Transverse colon (tissue), 3 donors: Measurements from ENCODE around the gene ACTN1.

Source experiments
- CTCF ChIP-seq, 5 experiments: fragments of 200-600 bp in 3 of 5; fragments of 450-650 bp in 2 of 5; sonication (generic) in 3 of 5; IDR thresholded peaks; 1 replicate in 2 of 5; 2 replicates in 3 of 5; pipeline ENCODE4 v1.5.1; 2016 to 2017; ENCODE audit warnings: antibody characterized with exemption in 5 of 5, inconsistent platforms in 3 of 5, mild to moderate bottlenecking in 2 of 5, moderate library complexity in 1 of 5
- EP300 ChIP-seq: sonication (generic); formaldehyde crosslinking; IDR thresholded peaks from one replicate; pipeline ENCODE4 v1.6.1; 2017; ENCODE audit warnings: antibody characterized with exemption, low read depth
- POLR2A ChIP-seq: fragments of 450-650 bp; IDR thresholded peaks from one replicate; pipeline ENCODE4 v1.6.1; 2016; ENCODE audit warnings: antibody characterized with exemption, mild to moderate bottlenecking, moderate library complexity

- TF ChIP-seq CTCF (IDR thresholded peaks at IDR 0.05), result no peak
- TF ChIP-seq EP300, result no peak
- no peak for TF ChIP-seq POLR2A
Observed at GRCh38 chr14:68936476-68936875, 42.6 kb downstream of the ACTN1 start.
